HG02870 (cell line): Measurements from ENCODE around the gene CDK11A.
"Not testable (repeated sequence)": the region's sequence is repeated elsewhere in the genome, so short reads cannot be mapped to it uniquely, and the experiment has no call there.

Experiments used
- ATAC-seq: cut with Tn5 transposase; IDR thresholded peaks from one replicate; pipeline ENCODE4 v1.9.1; 2021; ENCODE audit warnings: mild to moderate bottlenecking, moderate library complexity; ENCODE audit not compliant: unreplicated experiment

The CDK11A gene

GRCh38 chr1:1754051-1754815 is 30.1 kb upstream of the CDK11A start:
- no peak for ATAC-seq

GRCh38 chr1:1753607-1754005 is 29.4 kb upstream of the CDK11A start:
- ATAC-seq: no peak

- no peak for ATAC-seq
Observed at GRCh38 chr1:1752636-1753606, 28.8 kb upstream of the CDK11A start.

- ATAC-seq: no peak
Observed at GRCh38 chr1:1752190-1752589, 28.0 kb upstream of the CDK11A start.

- not testable (repeated sequence) for ATAC-seq
Observed at GRCh38 chr1:1749941-1750340, 25.8 kb upstream of the CDK11A start.

- no peak for ATAC-seq
Observed at GRCh38 chr1:1748686-1749321, 24.6 kb upstream of the CDK11A start.

GRCh38 chr1:1746566-1746909 is 22.4 kb upstream of the CDK11A start:
- peak; percentile 68 for ATAC-seq

GRCh38 chr1:1745651-1746565 is 21.8 kb upstream of the CDK11A start:
- ATAC-seq: peak; percentile 70

GRCh38 chr1:1742529-1742928 is 18.4 kb upstream of the CDK11A start:
- not testable (repeated sequence) for ATAC-seq

GRCh38 chr1:1741013-1741412 is 16.9 kb upstream of the CDK11A start:
- not testable (repeated sequence) for ATAC-seq

- not testable (repeated sequence) for ATAC-seq
Observed at GRCh38 chr1:1738799-1739337, 14.7 kb upstream of the CDK11A start.

- ATAC-seq: not testable (repeated sequence)
Observed at GRCh38 chr1:1737675-1738590, 13.8 kb upstream of the CDK11A start.

- ATAC-seq: no peak
Observed at GRCh38 chr1:1732381-1732780, 8.2 kb upstream of the CDK11A start.

- no peak for ATAC-seq
Observed at GRCh38 chr1:1730870-1731269, 6.7 kb upstream of the CDK11A start.

- not testable (repeated sequence) for ATAC-seq
Observed at GRCh38 chr1:1730230-1730629, 6.1 kb upstream of the CDK11A start.

GRCh38 chr1:1729116-1729816 is 5.1 kb upstream of the CDK11A start:
- not testable (repeated sequence) for ATAC-seq

GRCh38 chr1:1728308-1729005 is 4.3 kb upstream of the CDK11A start:
- not testable (repeated sequence) for ATAC-seq
